ENCODE measurements around the gene ALOX15.
"Not testable (repeated sequence)": the region's sequence is repeated elsewhere in the genome, so short reads cannot be mapped to it uniquely, and the experiment has no call there.

The ALOX15 gene

GRCh38 chr17:4594931-4595684 lies 46.4 kb downstream of the ALOX15 start:
- in situ Hi-C loops (cut with MboI; ENCODE audit: low sequenced_read_pairs) = no loop called here

- in situ Hi-C loops (cut with MboI; ENCODE audit: low sequenced_read_pairs) = no loop called here
Observed at GRCh38 chr17:4594406-4594805, 47.1 kb downstream of the ALOX15 start.

GRCh38 chr17:4593021-4593421 lies 48.5 kb downstream of the ALOX15 start:
- in situ Hi-C loops (cut with MboI; ENCODE audit: low sequenced_read_pairs) = no loop called here

- in situ Hi-C loops (cut with MboI; ENCODE audit: low sequenced_read_pairs) = no loop called here
Observed at GRCh38 chr17:4592240-4593005, 49.1 kb downstream of the ALOX15 start.

GRCh38 chr17:4591529-4591928 lies 49.9 kb downstream of the ALOX15 start:
- in situ Hi-C loops (cut with MboI; ENCODE audit: low sequenced_read_pairs) = no loop called here

GRCh38 chr17:4590981-4591453 lies 50.5 kb downstream of the ALOX15 start:
- in situ Hi-C loops (cut with MboI; ENCODE audit: low sequenced_read_pairs) = no loop called here

- in situ Hi-C loops (cut with MboI; ENCODE audit: low sequenced_read_pairs) = not testable (repeated sequence)
Observed at GRCh38 chr17:4590042-4590441, 51.4 kb downstream of the ALOX15 start.

- in situ Hi-C loops (cut with MboI; ENCODE audit: low sequenced_read_pairs) = no loop called here
Observed at GRCh38 chr17:4588898-4589625, 52.4 kb downstream of the ALOX15 start.

GRCh38 chr17:4588391-4588790 lies 53.1 kb downstream of the ALOX15 start:
- in situ Hi-C loops (cut with MboI; ENCODE audit: low sequenced_read_pairs) = no loop called here

- in situ Hi-C loops (cut with MboI; ENCODE audit: low sequenced_read_pairs) = no loop called here
Observed at GRCh38 chr17:4587803-4588202, 53.7 kb downstream of the ALOX15 start.

- in situ Hi-C loops (cut with MboI; ENCODE audit: low sequenced_read_pairs) = no loop called here
Observed at GRCh38 chr17:4587195-4587594, 54.3 kb downstream of the ALOX15 start.

GRCh38 chr17:4586043-4586442 lies 55.4 kb downstream of the ALOX15 start:
- in situ Hi-C loops (cut with MboI; ENCODE audit: low sequenced_read_pairs) = no loop called here

GRCh38 chr17:4585638-4585994 lies 55.9 kb downstream of the ALOX15 start:
- in situ Hi-C loops (cut with MboI; ENCODE audit: low sequenced_read_pairs) = no loop called here

- in situ Hi-C loops (cut with MboI; ENCODE audit: low sequenced_read_pairs) = no loop called here
Observed at GRCh38 chr17:4584917-4585637, 56.4 kb downstream of the ALOX15 start.

- in situ Hi-C loops (cut with MboI; ENCODE audit: low sequenced_read_pairs) = no loop called here
Observed at GRCh38 chr17:4584101-4584916, 57.2 kb downstream of the ALOX15 start, which contains the start of gene SMTNL2. Gene SMTNL2 (plus strand): TSS chr17:4584529. CDS start chr17:4584606, 77 bp downstream.

- in situ Hi-C loops (cut with MboI; ENCODE audit: low sequenced_read_pairs) = no loop called here
Observed at GRCh38 chr17:4583782-4584100, 57.7 kb downstream of the ALOX15 start.

GRCh38 chr17:4583206-4583605 lies 58.3 kb downstream of the ALOX15 start:
- in situ Hi-C loops (cut with MboI; ENCODE audit: low sequenced_read_pairs) = no loop called here

- in situ Hi-C loops (cut with MboI; ENCODE audit: low sequenced_read_pairs) = no loop called here
Observed at GRCh38 chr17:4582691-4583090, 58.8 kb downstream of the ALOX15 start.

- in situ Hi-C loops (cut with MboI; ENCODE audit: low sequenced_read_pairs) = no loop called here
Observed at GRCh38 chr17:4582101-4582501, 59.4 kb downstream of the ALOX15 start.
